ENCODE results near the gene FNDC3B.

FNDC3B gene

DNA sequence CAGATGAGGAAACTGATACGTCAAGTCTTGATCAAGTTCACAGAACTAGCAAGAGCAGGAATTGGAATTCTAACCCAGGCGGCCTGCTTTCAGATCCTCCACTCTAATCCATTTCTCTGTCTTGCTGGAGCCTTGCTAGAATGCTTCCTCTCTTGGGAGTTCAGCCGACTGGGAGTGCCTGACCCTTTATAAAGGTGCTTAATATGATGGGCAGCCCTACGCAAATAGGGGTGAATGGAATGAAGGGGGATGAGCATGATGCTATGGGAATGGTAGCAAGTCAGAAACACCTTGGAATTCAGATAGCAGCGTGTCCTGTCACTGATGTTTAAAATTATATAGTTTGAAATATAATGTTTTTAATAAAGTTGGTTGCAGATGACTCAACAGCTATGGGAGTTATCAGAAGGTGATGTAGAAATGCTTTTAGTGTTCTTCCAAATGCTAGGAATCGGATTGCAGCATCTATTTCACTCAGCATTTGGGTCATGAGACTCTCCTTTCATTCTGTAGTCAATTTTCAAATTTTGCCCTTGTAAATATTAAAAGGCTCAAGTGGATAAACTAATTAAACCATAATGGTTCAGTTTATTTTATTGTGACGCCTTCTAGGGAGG, 150.7 kb downstream of the FNDC3B start:
- TF ChIP-seq FOXP2 (optimal IDR thresholded peaks at IDR 0.05; ENCODE audit: borderline replicate concordance, extremely low read depth, extremely low read length, insufficient read depth) (no peak), TAF1 (IDR thresholded peaks at IDR 0.05; ENCODE audit: borderline replicate concordance, insufficient read depth, low read length) (no peak), SIN3A (IDR thresholded peaks at IDR 0.05; ENCODE audit: borderline replicate concordance, insufficient read depth, low read length) (no peak), POLR2AphosphoS5 (IDR thresholded peaks at IDR 0.05; ENCODE audit: low read depth, low read length) (no peak)
- TF ChIP-seq, protein P1, sequence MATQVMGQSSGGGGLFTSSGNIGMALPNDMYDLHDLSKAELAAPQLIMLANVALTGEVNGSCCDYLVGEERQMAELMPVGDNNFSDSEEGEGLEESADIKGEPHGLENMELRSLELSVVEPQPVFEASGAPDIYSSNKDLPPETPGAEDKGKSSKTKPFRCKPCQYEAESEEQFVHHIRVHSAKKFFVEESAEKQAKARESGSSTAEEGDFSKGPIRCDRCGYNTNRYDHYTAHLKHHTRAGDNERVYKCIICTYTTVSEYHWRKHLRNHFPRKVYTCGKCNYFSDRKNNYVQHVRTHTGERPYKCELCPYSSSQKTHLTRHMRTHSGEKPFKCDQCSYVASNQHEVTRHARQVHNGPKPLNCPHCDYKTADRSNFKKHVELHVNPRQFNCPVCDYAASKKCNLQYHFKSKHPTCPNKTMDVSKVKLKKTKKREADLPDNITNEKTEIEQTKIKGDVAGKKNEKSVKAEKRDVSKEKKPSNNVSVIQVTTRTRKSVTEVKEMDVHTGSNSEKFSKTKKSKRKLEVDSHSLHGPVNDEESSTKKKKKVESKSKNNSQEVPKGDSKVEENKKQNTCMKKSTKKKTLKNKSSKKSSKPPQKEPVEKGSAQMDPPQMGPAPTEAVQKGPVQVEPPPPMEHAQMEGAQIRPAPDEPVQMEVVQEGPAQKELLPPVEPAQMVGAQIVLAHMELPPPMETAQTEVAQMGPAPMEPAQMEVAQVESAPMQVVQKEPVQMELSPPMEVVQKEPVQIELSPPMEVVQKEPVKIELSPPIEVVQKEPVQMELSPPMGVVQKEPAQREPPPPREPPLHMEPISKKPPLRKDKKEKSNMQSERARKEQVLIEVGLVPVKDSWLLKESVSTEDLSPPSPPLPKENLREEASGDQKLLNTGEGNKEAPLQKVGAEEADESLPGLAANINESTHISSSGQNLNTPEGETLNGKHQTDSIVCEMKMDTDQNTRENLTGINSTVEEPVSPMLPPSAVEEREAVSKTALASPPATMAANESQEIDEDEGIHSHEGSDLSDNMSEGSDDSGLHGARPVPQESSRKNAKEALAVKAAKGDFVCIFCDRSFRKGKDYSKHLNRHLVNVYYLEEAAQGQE (IDR thresholded peaks at IDR 0.05; ENCODE audit: insufficient read depth in 1 of 2, low read depth in 2 of 2, low read length in 2 of 2): no peak

DNA sequence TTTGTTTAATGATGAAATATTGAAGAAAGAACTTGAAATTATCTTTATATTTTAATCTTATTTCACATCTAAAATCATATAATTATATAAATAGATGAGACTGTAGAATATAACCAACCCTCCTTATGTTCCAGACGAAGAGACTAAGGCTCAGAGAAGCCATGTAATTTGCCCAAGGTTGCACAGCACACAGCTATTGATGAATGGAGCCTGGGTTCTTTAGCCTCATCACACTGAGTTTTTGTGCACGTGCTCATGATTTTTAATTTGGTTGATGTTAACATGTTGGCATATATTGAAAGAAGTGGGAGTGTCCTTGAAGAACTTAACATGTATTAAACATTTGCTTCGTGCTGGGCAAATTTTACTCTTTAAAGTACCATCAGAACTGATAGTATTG, 151.6 kb downstream of the FNDC3B start:
- TF ChIP-seq TAF1 (IDR thresholded peaks at IDR 0.05; ENCODE audit: borderline replicate concordance, insufficient read depth, low read length) (no peak), FOXP2 (optimal IDR thresholded peaks at IDR 0.05; ENCODE audit: borderline replicate concordance, extremely low read depth, extremely low read length, insufficient read depth) (no peak), SIN3A (IDR thresholded peaks at IDR 0.05; ENCODE audit: borderline replicate concordance, insufficient read depth, low read length) (no peak), POLR2AphosphoS5 (IDR thresholded peaks at IDR 0.05; ENCODE audit: low read depth, low read length) (no peak)
- TF ChIP-seq, protein P1 (IDR thresholded peaks at IDR 0.05; ENCODE audit: insufficient read depth in 1 of 2, low read depth in 2 of 2, low read length in 2 of 2): no peak

DNA sequence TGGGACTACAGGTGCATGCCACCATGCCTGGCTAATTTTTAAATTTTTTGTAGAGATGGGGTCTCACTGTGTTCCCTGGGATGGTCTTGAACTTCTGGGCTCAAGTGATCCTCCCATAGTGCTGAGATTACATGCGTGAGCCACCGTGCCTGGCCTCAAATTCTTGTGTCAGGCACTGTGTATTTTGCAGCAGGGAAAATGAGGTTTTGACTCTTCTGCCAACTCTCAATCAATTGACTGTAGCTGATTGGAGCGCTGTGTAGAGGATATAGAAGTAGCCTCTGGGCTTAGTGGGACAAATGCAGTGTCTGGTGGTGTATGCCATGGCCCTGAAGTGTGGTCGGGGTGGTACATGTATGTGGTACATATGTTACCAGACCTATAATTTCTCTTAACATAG, 152.3 kb downstream of the FNDC3B start:
- TF ChIP-seq FOXP2 (optimal IDR thresholded peaks at IDR 0.05; ENCODE audit: borderline replicate concordance, extremely low read depth, extremely low read length, insufficient read depth): no peak
- TF ChIP-seq, protein P1 (IDR thresholded peaks at IDR 0.05; ENCODE audit: insufficient read depth in 1 of 2, low read depth in 2 of 2, low read length in 2 of 2): no peak
- TF ChIP-seq SIN3A (IDR thresholded peaks at IDR 0.05; ENCODE audit: borderline replicate concordance, insufficient read depth, low read length): no peak
- TF ChIP-seq POLR2AphosphoS5 (IDR thresholded peaks at IDR 0.05; ENCODE audit: low read depth, low read length): no peak
- no peak for TF ChIP-seq TAF1 (IDR thresholded peaks at IDR 0.05; ENCODE audit: borderline replicate concordance, insufficient read depth, low read length)

DNA sequence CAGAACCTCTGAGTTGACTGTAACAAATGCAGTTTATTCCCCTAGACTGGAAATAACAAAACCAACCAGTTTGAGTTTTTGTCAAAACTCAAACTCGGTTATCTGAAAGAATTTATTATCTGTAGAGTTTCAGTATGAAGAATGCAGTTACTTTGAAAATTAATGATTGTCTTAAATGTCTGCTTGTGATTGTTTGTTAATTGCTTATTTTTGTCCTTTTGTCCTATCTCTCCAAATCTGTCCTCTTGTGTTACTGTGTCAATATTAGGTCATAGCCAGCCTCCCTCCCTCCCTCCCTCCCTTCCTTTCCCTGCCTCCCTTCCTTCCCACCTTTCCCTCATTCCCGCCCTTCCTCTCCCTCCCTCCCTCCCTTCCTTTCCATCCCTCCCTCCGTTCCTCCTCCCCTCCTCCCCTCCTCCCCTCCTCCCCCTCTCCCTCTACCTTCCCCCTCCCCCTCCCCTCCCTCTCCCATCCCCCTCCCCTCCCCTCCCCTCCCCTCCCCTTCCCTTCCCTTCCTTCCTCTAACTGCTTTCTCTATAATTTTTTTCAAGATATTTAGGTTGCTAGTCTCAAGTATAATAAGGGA, 153.5 kb downstream of the FNDC3B start:
- no peak for TF ChIP-seq TAF1 (IDR thresholded peaks at IDR 0.05; ENCODE audit: borderline replicate concordance, insufficient read depth, low read length)
- no peak for TF ChIP-seq POLR2AphosphoS5 (IDR thresholded peaks at IDR 0.05; ENCODE audit: low read depth, low read length)
- no peak for TF ChIP-seq SIN3A (IDR thresholded peaks at IDR 0.05; ENCODE audit: borderline replicate concordance, insufficient read depth, low read length)
- TF ChIP-seq FOXP2 (optimal IDR thresholded peaks at IDR 0.05; ENCODE audit: borderline replicate concordance, extremely low read depth, extremely low read length, insufficient read depth): no peak
- TF ChIP-seq, protein P1 (IDR thresholded peaks at IDR 0.05; ENCODE audit: insufficient read depth in 1 of 2, low read depth in 2 of 2, low read length in 2 of 2): no peak

Measured in PFSK-1 (cell line).